GM23248 (cell line): Measurements from ENCODE around the gene NAA80.

Experiments used
- EZH2 ChIP-seq: fragments of 200-600 bp; sonication (generic); IDR thresholded peaks from 2 replicates; pipeline ENCODE4 v1.6.1; 2018; ENCODE audit warnings: antibody characterized with exemption, mild to moderate bottlenecking; ENCODE audit not compliant: insufficient read depth, poor library complexity, severe bottlenecking
- EZH2phosphoT487 ChIP-seq: fragments of 200-600 bp; sonication (generic); IDR thresholded peaks from 2 replicates; pipeline ENCODE4 v1.6.1; 2018; ENCODE audit warnings: antibody characterized with exemption, moderate library complexity, mild to moderate bottlenecking, low read depth; ENCODE audit not compliant: insufficient read depth

GRCh38 chr3:50251220-50251619, 48.0 kb downstream of the NAA80 start:
- TF ChIP-seq EZH2phosphoT487 (no peak), EZH2 (no peak)
